GM18870 (cell line): Measurements from ENCODE around the gene RYR2.

Experiments used
- ATAC-seq: cut with Tn5 transposase; IDR thresholded peaks from one replicate; pipeline ENCODE4 v1.9.1; 2021; ENCODE audit warnings: moderate library complexity; ENCODE audit not compliant: unreplicated experiment

Gene RYR2

DNA sequence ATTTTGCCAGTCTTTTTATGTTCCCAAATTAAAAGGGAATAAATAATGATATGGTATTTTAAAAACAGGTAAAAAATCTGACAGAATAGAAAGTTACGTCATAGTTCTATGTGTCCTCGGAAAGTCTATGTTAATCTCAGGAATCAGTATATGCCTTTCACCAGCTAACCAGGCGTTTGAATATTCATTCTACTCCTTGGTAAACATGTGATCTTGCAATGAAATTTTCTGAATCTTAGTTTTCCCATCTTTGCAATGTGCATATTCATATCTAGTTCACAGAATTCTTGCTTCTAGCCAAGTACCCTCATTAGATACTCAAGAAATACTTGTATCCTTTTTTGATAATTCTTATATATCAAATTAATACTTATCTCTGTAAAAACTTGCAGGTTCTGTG lies 669.3 kb downstream of the RYR2 start:
- no peak for ATAC-seq

DNA sequence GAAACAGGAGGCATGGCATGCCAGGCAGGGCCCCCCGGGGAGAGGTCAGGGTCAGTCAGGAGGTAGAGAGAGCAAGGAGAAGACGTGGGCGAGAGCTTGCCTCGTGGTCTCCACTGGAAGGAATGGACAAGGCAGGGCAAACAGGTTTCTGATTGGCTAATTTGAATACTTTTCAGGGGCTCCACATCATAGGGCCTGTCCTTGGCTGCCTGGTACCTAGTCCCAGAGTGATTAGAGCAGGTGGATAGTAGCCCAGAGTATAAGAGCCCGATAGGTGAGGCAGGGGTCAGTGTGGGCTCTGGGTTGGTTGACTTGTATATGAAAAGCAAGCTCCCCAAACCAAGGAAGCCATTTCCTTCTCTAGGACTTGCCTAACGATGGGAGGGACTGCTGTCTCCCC lies 670.1 kb downstream of the RYR2 start:
- ATAC-seq, result no peak

DNA sequence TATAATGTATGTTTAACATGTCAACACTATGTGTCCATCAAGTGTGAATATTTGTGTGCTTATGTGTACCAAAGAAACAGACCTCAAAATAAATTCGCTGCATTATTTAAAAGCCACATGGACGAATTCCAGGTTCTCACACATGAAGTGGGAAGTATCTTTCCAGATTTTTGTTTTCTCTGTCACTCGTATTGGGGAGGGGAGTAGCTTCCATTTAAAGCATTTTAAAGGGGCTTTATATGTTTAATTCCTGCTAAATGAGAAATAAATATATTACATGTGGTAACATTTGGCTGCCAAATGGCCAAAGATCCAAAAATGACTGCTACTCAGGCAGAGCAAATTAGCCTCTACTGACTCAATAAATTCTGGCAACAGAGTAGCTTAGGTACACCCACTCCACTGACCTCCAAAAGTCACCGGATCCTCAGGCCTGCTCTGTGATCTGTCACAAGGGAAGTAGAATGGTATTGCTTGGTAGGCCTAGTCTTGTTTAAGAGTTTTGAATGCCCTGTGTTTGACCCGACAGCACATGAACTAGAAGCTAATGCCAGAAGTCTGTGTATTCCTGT lies 670.7 kb downstream of the RYR2 start:
- no peak for ATAC-seq

DNA sequence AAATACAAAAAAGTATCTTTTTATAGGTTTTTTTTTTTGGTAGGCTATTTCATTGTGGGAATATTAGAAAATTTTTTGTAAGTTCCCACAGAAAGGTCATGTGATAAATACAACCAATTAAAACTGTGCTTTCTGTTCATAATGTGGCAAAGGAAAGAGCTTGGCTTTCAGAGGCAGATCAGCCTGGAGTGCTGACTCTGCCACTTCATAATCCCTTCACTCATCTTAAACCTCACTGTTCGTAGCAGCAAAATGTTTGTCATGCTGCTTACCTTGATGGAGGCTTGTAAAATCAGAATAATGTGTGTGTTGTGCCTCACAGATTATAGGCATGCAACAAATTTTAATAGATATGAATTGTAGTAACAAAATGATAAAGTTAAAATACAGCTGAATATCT lies 671.9 kb downstream of the RYR2 start:
- ATAC-seq, result no peak

DNA sequence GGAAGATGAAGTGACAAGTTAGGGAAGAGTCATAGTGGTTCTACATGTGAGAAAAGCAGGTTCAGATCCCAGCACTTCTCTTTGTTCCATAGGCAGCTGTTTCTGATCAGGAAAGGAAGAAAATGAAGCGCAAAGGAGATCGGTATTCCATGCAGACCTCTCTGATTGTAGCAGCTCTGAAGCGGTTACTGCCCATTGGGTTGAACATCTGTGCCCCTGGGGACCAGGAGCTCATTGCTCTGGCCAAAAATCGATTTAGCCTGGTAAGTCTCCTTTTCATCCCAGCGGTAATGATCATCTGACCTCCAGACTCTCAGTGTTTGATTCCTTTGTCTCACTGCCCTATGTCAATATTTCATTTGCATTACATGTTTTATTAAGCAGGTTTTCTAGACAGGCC lies 675.1 kb downstream of the RYR2 start:
- no peak for ATAC-seq

DNA sequence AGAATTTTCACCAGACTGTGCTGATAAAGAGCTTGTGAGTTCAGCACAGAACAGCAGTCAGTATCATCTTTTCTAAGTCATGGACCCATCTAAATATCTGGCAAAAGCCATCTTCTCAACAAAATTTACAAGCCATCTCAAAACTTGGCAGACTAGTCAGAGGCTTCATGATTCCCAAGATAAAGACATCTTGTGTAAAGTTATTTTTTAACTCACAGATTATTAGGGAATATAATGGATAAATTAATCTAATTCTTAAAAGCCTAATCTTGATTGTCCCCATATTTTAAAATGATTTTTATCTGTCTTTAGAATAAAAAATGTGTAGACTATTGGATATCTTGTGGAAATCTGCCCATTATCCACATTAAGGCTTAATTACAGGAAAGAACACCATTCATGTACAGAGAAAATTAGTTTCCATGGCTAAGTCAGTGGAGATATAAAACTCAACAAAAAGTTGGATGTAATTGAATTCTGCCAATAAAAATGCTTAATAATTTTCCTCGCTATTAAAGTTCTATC lies 688.9 kb downstream of the RYR2 start:
- ATAC-seq, result no peak

DNA sequence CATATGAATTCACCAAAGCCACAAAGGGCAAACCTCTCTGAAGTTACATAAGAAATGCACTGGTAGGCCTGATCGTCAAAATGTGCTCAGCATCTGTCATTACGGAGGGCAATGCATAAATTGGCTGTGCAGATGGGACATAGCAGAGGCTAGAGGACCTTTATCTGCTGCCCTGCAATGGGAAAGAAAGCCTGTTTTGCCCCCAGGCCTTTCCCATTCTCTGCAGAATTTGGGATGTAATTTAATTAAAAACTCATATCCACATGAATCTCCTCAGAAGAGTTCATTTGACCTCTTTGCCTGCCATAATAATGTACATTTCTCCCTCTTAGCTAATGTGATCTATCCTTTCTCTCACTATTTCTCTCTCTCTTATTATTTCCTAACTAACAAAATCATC lies 690.7 kb downstream of the RYR2 start:
- ATAC-seq, result no peak

DNA sequence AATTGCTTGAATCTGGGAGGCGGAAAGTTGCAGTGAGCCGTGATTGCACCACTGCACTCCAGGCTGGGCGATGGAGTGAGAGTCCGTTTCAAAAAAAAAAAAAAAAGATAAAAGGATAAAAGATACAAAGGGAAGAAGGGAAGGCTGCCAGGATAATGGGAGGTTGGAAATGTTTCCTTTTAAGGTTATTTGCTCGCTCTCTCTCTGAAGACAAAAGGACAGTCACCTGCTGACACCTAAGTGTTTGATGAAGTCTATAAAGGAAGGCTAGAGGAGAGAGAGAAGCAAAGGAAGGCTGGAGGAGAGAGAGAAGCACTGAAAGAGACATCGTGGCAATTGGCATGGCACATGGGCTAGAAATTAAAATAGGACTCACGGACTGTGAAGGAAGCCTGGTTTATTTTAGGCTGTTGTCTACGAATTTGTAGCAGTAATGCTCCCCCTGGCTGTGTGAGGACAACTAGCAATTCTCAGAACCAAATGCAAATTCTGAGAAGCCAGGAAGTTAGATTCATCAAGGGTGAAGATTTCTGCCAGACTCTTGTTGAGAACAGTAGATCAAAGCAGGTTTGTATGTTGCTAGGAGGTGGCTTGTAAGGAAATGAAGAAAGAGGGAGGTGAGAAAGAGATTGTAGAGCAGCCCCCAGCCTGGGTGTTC lies 694.5 kb downstream of the RYR2 start:
- ATAC-seq, result peak; percentile 52

DNA sequence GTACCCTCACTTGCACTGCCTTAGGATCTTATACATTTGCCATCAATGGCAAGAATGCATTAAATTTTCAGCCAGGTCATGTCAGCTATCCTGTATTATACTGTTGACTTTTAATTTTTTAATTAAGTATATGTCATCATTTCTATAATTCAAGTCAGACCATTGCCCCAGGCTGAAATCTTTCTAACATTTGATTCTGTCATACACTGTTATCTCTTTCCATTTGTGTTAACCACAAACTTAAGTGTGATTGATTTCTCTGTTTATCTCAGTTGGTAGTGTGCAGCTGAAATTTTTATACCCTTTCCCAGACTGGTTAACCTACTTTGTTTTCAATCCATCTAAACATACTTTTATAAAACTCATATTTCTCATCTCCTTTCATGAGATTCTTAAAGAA lies 695.5 kb downstream of the RYR2 start:
- ATAC-seq, result no peak

DNA sequence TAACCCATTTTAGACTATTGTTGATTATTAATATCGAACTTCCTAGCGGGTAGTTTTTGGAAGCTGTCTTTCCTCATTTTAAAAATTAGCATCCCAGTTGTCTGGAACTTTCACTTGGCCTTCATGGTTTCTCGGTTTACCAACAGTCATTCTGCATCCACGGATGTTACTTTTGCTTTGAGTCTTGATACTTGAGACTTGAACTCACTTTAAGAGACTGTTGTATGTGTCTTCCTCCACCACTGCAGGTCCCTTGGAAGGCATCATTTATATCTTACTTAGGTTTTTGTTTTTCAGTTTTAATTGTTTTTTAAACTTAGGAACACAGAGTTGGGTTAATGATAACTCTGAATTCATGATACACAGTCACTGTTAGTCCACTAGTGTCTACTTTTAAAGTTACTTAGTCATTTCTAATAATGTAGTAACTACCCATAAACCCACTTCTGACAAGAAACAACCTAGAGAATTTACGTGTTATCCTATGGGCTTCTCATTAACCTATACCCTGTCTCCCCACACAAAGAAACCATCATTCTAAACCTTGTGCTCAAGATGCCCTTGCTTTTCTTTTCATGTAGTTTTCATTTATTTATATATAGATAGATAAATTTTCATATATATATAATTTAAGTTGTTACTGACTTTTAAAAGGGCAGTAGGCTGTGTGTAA lies 696.1 kb downstream of the RYR2 start:
- ATAC-seq, result no peak

DNA sequence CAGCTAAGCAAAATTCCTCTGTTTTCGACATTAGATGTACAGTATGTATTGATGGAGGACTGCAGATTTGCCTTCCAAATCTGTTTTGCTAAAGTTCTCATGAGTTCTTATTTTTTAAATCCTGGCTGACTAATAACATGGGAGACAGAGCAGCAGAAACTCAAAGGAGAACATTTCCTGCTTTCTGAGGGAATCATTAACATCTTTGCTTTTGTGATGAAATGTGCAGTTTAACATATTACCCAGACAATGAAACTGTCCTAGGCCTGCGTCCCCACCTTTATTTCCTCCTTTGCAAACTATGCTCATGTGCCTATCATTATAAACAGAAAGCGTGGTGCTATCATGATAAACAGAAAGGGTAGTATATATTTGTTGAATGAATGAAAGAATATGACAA lies 698.9 kb downstream of the RYR2 start:
- ATAC-seq, result no peak

DNA sequence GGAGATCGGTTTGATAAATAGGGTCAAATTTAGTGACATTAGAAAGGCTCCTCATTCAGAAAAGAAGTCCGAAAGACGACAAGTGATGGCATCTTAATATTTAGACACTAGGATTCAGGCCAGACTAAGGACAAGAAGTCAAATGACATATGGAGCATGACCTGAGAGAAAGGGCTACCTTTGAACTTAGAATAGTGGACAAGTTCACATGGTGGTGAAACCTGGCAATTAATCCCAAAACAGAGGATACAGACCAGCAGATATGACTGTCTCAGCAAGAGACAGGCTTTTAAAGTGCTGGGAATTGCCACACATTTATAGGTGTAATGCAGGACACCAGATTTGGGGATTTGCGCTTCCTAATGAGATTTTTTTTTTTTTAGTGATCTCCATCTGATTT lies 703.6 kb downstream of the RYR2 start:
- no peak for ATAC-seq

DNA sequence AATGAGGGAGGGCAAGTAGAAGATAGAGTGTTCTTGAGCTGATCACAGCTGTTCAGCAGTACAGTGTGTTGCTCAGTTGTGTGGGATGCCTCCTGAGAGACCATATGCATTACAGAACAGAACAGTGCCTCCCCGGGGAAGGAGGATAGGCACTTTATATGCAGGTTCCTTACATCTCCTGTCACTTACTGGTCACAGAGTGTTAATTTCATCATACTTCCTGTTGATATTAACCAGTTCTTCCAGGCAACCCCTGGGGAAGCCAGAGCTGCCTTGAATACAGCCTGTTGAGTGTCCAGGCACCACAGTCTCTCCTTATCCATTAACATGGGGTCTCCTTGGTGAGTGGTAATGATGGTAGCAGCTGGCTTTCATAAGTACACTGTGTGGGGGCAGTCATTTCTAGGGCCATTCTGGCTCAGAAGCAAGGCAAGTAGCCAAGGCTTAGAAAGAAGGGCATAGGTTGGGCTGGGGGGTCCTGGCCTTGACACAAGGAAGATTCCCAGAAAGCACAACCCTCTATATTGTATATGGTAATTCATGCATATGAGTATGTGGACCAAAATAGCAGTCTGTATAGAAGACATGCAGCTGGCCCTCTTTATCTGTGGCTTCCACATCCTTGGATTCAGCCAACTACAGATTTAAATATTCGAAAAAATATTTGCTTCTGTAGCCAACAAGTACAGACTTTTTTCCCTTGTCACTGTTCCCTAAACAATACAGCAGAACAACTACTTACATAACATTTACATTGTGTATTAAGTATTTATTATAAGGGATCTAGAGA lies 706.4 kb downstream of the RYR2 start:
- no peak for ATAC-seq

DNA sequence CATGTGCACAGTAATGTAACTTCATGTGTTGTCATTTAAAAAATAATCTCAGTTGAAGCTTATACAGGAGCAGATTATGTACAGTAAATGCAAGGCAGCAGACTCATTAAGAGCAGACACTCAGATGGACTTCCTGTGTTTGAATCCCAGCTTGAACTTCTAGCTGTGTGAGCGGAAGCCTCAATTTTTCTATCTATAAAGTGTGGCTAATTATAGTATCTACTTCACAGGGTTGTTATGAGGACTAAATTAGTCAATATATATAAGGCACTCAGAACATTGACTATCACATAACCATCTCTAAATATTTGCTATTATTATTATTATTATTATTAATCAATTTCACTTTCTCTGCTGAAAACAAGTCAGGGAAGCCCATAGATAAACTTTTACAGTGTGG lies 707.1 kb downstream of the RYR2 start:
- ATAC-seq, result no peak

DNA sequence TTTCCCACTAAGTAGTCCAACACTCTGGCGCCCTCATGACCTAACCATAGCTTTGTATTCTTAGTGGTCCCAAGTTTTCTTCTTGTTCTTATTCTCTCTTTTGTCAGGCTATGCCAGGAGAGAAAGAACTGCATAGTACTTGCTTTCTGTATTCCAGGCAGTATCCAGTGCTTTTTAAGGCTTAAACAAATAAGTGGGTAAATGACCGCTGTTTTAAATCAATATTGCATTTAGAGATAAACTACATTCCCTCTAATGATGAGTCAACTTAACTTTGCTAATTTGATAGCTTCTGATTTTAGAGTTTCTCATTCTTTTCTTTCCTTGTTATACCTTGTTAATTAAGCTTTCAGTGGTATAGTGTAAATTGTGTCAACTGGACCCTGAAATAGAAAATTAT lies 709.1 kb downstream of the RYR2 start:
- no peak for ATAC-seq

DNA sequence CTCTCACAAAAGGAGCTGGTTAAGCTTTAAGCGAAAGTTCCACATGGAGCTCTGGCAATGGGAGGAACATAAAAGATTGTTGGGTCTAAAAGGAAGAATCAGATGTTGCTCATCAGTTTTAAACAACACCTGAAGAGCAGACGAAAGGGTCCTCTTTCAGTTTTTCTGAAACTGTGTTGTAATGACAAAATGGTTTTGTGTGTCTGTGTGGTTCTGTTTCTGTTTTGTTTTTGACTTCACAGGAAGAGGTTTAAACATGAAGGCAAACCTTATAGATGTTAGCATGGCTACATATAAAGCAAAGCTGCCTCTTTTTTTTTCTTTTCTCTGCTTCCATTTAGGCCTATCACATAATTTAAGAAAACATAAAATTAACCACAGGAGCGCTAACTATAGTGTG lies 712.6 kb downstream of the RYR2 start:
- no peak for ATAC-seq

DNA sequence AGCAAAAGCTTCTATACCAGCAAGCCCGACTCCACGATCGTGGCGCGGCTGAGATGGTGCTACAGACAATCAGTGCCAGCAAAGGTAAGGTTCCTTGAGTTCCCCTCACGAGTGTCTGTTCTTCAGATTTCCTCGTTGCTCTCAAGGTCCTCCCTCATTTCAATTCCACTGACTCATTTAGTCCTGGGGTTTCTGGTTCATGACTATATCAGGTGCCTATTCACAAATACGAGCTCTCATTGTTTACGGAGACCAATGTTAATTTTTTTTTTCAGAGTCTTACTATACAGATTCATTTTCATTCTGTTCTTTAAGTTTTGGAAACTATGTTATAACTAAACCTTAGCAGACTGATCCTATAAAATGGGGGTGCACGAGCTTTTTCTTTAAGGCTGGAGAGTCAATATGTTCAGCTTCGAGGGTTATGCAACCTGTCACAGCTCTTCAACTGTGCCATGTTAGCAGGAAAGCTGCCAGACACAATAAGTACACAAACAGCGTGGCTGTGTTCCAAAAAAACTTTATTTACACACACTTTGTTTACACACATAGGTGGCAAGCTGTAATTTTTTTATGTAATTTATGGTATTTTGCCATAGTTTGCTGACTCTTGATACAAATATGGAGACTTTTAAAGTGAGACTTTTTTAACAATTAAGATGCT lies 714.5 kb downstream of the RYR2 start:
- no peak for ATAC-seq

DNA sequence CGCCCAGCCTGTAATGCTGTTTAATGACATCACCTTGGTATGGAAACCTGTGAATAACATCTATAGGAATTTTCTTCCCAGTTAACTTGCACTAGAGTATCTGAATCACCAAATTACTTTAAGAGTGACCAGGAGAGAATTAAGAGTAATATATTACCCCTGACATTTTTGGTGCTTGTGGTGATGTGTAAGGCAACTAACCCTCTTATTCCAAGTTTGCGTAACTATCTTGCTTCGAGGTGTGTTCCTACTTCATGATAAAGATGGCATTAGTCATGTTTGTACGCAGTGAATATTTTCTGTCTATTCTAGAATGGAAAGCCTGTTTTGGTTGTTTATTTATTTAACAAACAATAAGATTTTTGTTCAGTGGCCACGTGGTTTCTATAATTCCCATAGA lies 717.4 kb downstream of the RYR2 start:
- ATAC-seq, result no peak

DNA sequence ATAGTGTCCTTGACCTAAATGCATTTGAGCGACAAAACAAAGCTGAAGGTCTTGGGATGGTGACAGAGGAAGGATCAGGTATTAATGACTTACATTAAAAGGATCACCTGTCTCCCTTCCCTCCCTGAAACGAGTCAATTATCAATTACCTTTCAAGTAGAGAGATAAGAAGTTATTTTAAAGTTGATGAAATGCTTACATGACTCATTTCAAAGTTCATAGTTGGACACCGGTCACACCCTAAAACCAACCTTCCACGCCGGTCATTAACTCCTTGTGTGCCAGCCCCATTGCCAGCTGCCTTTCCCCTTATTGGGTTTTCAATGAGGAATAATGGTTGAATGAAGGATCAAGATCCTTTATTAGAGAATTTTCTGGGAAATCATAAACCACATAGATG lies 719.0 kb downstream of the RYR2 start:
- no peak for ATAC-seq

DNA sequence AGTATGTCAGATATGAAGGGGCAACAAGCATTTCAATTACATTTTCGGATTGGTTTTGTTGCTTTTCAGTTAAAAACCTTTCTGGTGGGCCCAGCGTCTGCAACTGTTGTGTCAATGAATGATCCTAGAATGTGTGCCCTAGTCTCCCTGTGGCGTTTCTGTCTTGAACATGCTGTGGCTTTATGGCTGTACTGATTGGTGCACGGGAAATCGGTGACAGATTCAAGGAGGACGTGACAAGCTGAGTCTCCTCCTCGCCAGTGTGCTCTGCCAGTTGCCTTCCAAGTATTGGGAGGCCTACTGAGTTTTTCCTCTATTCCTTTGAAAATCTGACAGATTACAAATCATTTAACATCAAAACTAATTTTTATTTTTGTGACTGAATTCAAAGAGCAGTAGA lies 721.2 kb downstream of the RYR2 start:
- no peak for ATAC-seq

DNA sequence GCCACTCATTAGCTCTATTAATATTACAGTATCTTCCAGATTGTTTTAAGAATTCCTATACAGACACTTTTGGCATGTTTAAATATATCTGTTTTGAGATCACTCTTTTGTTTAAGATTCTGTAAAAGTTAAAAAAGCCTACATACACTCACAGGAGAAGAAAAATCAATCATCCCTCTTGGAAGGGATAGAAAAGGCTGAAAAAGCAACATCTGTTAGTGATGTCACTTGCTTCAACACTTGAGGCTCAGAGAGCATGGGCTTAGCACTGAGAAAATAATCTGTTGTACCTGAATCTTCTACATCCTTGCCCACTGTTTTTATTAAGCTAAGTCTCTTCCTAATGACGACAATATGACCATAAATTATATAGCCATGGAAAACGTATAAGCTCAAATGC lies 721.8 kb downstream of the RYR2 start:
- no peak for ATAC-seq
